Globus pallidus (tissue), 1 donor: Measurements from ENCODE around the gene MASTL.
"Not testable (repeated sequence)": the region's sequence is repeated elsewhere in the genome, so short reads cannot be mapped to it uniquely, and the experiment has no call there.

Experiments
- DNase-seq: peaks from one replicate; pipeline ENCODE4 v3.0.0-alpha.2; 2015; ENCODE audit warnings: low spot score

The MASTL gene

GRCh38 chr10:27155066-27155754 is at the start of gene MASTL:
Gene MASTL (plus strand): TSS chr10:27155352. CDS start chr10:27155427, 75 bp downstream.
- peak; percentile 87 for DNase-seq

- DNase-seq: no peak
Observed at GRCh38 chr10:27108165-27108564, 47.0 kb upstream of the MASTL start.

GRCh38 chr10:27134371-27134770 is 20.8 kb upstream of the MASTL start:
- DNase-seq: no peak

GRCh38 chr10:27138277-27138676 is 16.9 kb upstream of the MASTL start:
- no peak for DNase-seq

GRCh38 chr10:27143686-27144085 is 11.5 kb upstream of the MASTL start:
- DNase-seq: no peak

GRCh38 chr10:27145937-27146336 is 9.2 kb upstream of the MASTL start:
- no peak for DNase-seq

GRCh38 chr10:27147701-27148100 is 7.5 kb upstream of the MASTL start:
- no peak for DNase-seq

GRCh38 chr10:27150261-27150660 is 4.9 kb upstream of the MASTL start:
- no peak for DNase-seq

- DNase-seq: no peak
Observed at GRCh38 chr10:27152687-27153086, 2.5 kb upstream of the MASTL start.

GRCh38 chr10:27153329-27153728 is 1.8 kb upstream of the MASTL start:
- no peak for DNase-seq

- DNase-seq: no peak
Observed at GRCh38 chr10:27153845-27154193, 1.3 kb upstream of the MASTL start.

GRCh38 chr10:27156566-27156965 is 1.4 kb downstream of the MASTL start:
- not testable (repeated sequence) for DNase-seq

GRCh38 chr10:27157150-27157549 is 2.0 kb downstream of the MASTL start:
- DNase-seq: no peak

- DNase-seq: no peak
Observed at GRCh38 chr10:27158421-27158820, 3.3 kb downstream of the MASTL start.

GRCh38 chr10:27169849-27170248 is 14.7 kb downstream of the MASTL start:
- no peak for DNase-seq

GRCh38 chr10:27188259-27188658 is 33.1 kb downstream of the MASTL start:
- no peak for DNase-seq

GRCh38 chr10:27188897-27189296 is 33.7 kb downstream of the MASTL start:
- no peak for DNase-seq

- no peak for DNase-seq
Observed at GRCh38 chr10:27190508-27190907, 35.4 kb downstream of the MASTL start.

- peak; percentile 23 for DNase-seq
Observed at GRCh38 chr10:27192284-27192683, 37.1 kb downstream of the MASTL start.

- no peak for DNase-seq
Observed at GRCh38 chr10:27197980-27198620, 42.9 kb downstream of the MASTL start.

GRCh38 chr10:27203806-27204205 is 48.7 kb downstream of the MASTL start:
- no peak for DNase-seq

GRCh38 chr10:27207350-27207749 is 52.2 kb downstream of the MASTL start:
- no peak for DNase-seq

GRCh38 chr10:27223964-27224363 is 68.8 kb downstream of the MASTL start:
- peak; percentile 7 for DNase-seq

GRCh38 chr10:27225011-27225590 is 69.9 kb downstream of the MASTL start:
- no peak for DNase-seq
